ENCODE data around the gene RFX7.
A peak's percentile ranks its signal among the peaks of the same experiment; 100 is the strongest.

RFX7 gene

GRCh38 chr15:56251315-56252095, 7.8 kb upstream of the RFX7 start:
- no peak for DNase-seq (ENCODE audit: low read depth)
- TF ChIP-seq MYC (IDR thresholded peaks at IDR 0.05; ENCODE audit: low read depth, low read length) (no peak), CTCF (IDR thresholded peaks at IDR 0.05; ENCODE audit: low read depth, low read length) (no peak), POLR2A (IDR thresholded peaks at IDR 0.05; ENCODE audit: extremely low read depth, insufficient read length) (no peak), MAX (IDR thresholded peaks at IDR 0.05; ENCODE audit: low read depth, low read length) (no peak)
- H3K4me3 ChIP-seq (ENCODE audit: low read depth, low read length) = no peak overlapping the region

GRCh38 chr15:56250626-56251025, 6.9 kb upstream of the RFX7 start:
- no peak for DNase-seq (ENCODE audit: low read depth)
- no peak overlapping the region for H3K4me3 ChIP-seq (ENCODE audit: low read depth, low read length)
- TF ChIP-seq MAX (IDR thresholded peaks at IDR 0.05; ENCODE audit: low read depth, low read length) (no peak), POLR2A (IDR thresholded peaks at IDR 0.05; ENCODE audit: extremely low read depth, insufficient read length) (no peak), CTCF (IDR thresholded peaks at IDR 0.05; ENCODE audit: low read depth, low read length) (no peak), MYC (IDR thresholded peaks at IDR 0.05; ENCODE audit: low read depth, low read length) (no peak)

GRCh38 chr15:56249092-56249491, 5.4 kb upstream of the RFX7 start:
- H3K4me3 ChIP-seq (ENCODE audit: low read depth, low read length) = no peak overlapping the region
- no peak for TF ChIP-seq MAX (IDR thresholded peaks at IDR 0.05; ENCODE audit: low read depth, low read length)
- no peak for TF ChIP-seq POLR2A (IDR thresholded peaks at IDR 0.05; ENCODE audit: extremely low read depth, insufficient read length)
- no peak for TF ChIP-seq CTCF (IDR thresholded peaks at IDR 0.05; ENCODE audit: low read depth, low read length)
- TF ChIP-seq MYC (IDR thresholded peaks at IDR 0.05; ENCODE audit: low read depth, low read length) = no peak
- peak; percentile 50 for DNase-seq (ENCODE audit: low read depth)

- TF ChIP-seq MYC (IDR thresholded peaks at IDR 0.05; ENCODE audit: low read depth, low read length) (no peak), CTCF (IDR thresholded peaks at IDR 0.05; ENCODE audit: low read depth, low read length) (no peak), MAX (IDR thresholded peaks at IDR 0.05; ENCODE audit: low read depth, low read length) (no peak), POLR2A (IDR thresholded peaks at IDR 0.05; ENCODE audit: extremely low read depth, insufficient read length) (no peak)
- no peak overlapping the region for H3K4me3 ChIP-seq (ENCODE audit: low read depth, low read length)
- DNase-seq (ENCODE audit: low read depth) = no peak
Observed at GRCh38 chr15:56248311-56248992, 4.8 kb upstream of the RFX7 start.

GRCh38 chr15:56247266-56247665, 3.6 kb upstream of the RFX7 start:
- TF ChIP-seq CTCF (IDR thresholded peaks at IDR 0.05; ENCODE audit: low read depth, low read length) = no peak
- TF ChIP-seq MAX (IDR thresholded peaks at IDR 0.05; ENCODE audit: low read depth, low read length) = no peak
- no peak for TF ChIP-seq MYC (IDR thresholded peaks at IDR 0.05; ENCODE audit: low read depth, low read length)
- TF ChIP-seq POLR2A (IDR thresholded peaks at IDR 0.05; ENCODE audit: extremely low read depth, insufficient read length) = no peak
- no peak for DNase-seq (ENCODE audit: low read depth)

More at GRCh38 chr15:56247266-56247665, 3.6 kb upstream of the RFX7 start:
- H3K4me3 ChIP-seq (ENCODE audit: low read depth, low read length) = no peak overlapping the region

Measured in NB4 (cell line).